Heart right ventricle (tissue), 16 donors: Measurements from ENCODE around the gene FAHD1. TPM values are rescaled to one million over a fixed set of nuclear protein-coding genes. Genes with fewer than 3 reads are reported as not detected.

Source experiments
- ATAC-seq, 8 donors: fragments of 200-7000 bp; cut with Tn5 transposase; one replicate each; pipeline ENCODE4 v1.9.1; 2020; ENCODE audit warnings: mild to moderate bottlenecking in 8 of 8, moderate library complexity in 8 of 8, moderate number of reproducible peaks in 1 of 8
- DNase-seq, 2 donors: peaks; one replicate each; pipeline ENCODE4 v3.0.0-alpha.2; 2020
- H3K27ac ChIP-seq, 10 donors: fragments of 200-600 bp; sonication (generic) in 2 of 10; one replicate each; pipeline versions ENCODE4 v1.5.0 to v1.8.0; 2020 to 2022; ENCODE audit warnings: mild to moderate bottlenecking in 3 of 10
- H3K27me3 ChIP-seq, 7 donors: fragments of 200-600 bp; one replicate each; pipeline ENCODE4 v1.8.0; 2021 to 2022; ENCODE audit warnings: mild to moderate bottlenecking in 2 of 7
- H3K36me3 ChIP-seq, 9 donors: fragments of 200-600 bp; sonication (generic) in 1 of 9; one replicate each; pipeline versions ENCODE4 v1.5.0 to v1.8.0; 2020 to 2022; ENCODE audit warnings: mild to moderate bottlenecking in 2 of 9
- H3K4me1 ChIP-seq, 9 donors: fragments of 200-600 bp; sonication (generic) in 1 of 9; one replicate each; pipeline versions ENCODE4 v1.5.0 to v1.8.0; 2020 to 2022; ENCODE audit warnings: mild to moderate bottlenecking in 4 of 9
- H3K4me3 ChIP-seq, 10 donors: fragments of 200-600 bp; sonication (generic) in 2 of 10; one replicate each; pipeline versions ENCODE4 v1.5.0 to v1.8.0; 2020 to 2022; ENCODE audit warnings: mild to moderate bottlenecking in 7 of 10, moderate library complexity in 2 of 10
- H3K9me3 ChIP-seq, 11 donors: fragments of 200-600 bp in 10 of 11; sonication (generic) in 2 of 11; one replicate each; pipeline versions ENCODE4 v1.5.0 to v1.8.0; 2013 to 2022; ENCODE audit warnings: mild to moderate bottlenecking in 2 of 11, control low read depth in 1 of 11, moderate library complexity in 1 of 11
- CTCF ChIP-seq, 9 donors: fragments of 200-600 bp; sonication (generic) in 2 of 9; IDR thresholded peaks; one replicate each; pipeline versions ENCODE4 v1.5.0 to v1.8.0; 2021 to 2022; ENCODE audit warnings: antibody characterized with exemption in 9 of 9, mild to moderate bottlenecking in 5 of 9, moderate library complexity in 1 of 9
- WGBS, 2 donors: extraction: QIAGEN DNeasy Blood & Tissue Kit; methylation state at CpG; one replicate each; pipeline ENCODE4 v1.1.7; 2013; ENCODE audit warnings: inconsistent platforms in 1 of 2; 5-methylcytosine and 5-hydroxymethylcytosine counted together
- intact Hi-C, 10 donors: fragments of 100-400 bp; cut with DNase I; formaldehyde crosslinking; loops; one replicate each; pipeline versions ENCODE4 v1.11.1 to v1.14.2; 2022
- polyA plus RNA-seq, 2 donors: library from polyadenylated mRNA; stranded (reverse); fragments of 200-250 nt; gene quantifications; one replicate each; pipeline ENCODE4 v1.2.3, GENCODE V29; 2013
- total RNA-seq, 10 donors: library from RNA; stranded (reverse); fragmentation: NEBNext Ultra II Directional in 3 of 10; extraction: Animal tissue kit (Norgen Biotek cat#: 25700) in 3 of 10; gene quantifications; one replicate each; pipeline versions ENCODE4 v1.2.1 to v1.2.4, GENCODE V29; 2021 to 2023
- donor health status: Arrhythmogenic right ventricular cardiomyopathy.
- donor health status: ischemic (EF 13 %, LVEDD 7.1; RV severe dilation, severe dysfunction).
- donor health status: healthy with polysubstance abuse.
- donor health status: DM: no; HTN: yes; CAD: no.
- donor health status: DM: no; HTN: no; CAD: no.
- donor health status: ischemic (EF 25% LVEDD 6.9; RV normal size, moderate dysfunction).
- donor health status: ischemic (EF 25% LVEDD 5.7; RV mildly dilated, moderate dysfunction).
- donor health status: healthy.
- donor health status: DM: yes; HTN: yes; CAD: no.
- donor health status: Ischemic cardiomyopathy.
- donor health status: ischemic (EF 35%, LVEDD 5.7; RV mildly dilated, moderate dysfunction).
- donor health status: nonischemic (EF 11% LVEDD 7.7; RV severe dilation, severe dysfunction).
- donor health status: DM: yes; HTN: yes; CAD: no.
- donor health status: PGD.
- donor health status: ischemic (EF 29% LVEDD 5.4; RV normal size, mild dysfunction).
- donor health status: nonischemic (EF 23%, LVEDD 6.1; RV moderate dilation, normal function).

FAHD1 gene
- total and polyA plus RNA-seq, 12 donors, result 16.2 to 47.6 (median 31.5) TPM

DNA sequence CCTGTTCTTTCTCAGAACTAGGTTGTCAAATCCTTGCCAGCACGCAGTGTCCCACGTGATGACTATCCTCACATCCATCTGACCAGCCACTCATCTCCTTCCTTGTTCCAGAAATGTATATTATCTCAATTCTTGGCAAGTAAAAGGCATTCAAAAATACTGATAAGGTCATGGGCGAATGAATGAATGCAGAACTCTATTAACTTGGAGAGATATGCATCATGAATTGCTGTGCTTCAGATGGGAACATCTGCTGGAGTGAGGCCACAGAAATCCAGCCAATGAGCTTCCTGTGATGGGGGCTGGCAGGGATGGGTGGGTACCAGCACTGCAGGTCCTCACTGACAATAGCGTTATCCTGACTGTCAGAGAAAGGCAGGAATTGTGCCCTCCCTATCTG is 19.0 kb downstream of the FAHD1 start:
- no peak for ATAC-seq
- no peak for DNase-seq
- Histone ChIP-seq H3K9me3 (no peaks in the 10 kb centered on the region), H3K36me3 (no peaks in the 10 kb centered on the region), H3K4me1 (no peaks in the 10 kb centered on the region), H3K27me3 (peaks cover 0 to 16% (median 0%) of the 10 kb centered on the region in 7 donors), H3K27ac (no peak overlapping the region), H3K4me3 (no peak overlapping the region)
- intact Hi-C loops, result no loop called here
- WGBS, 2 donors, result 34 to 44% methylated on average over 4 of the region's 4 CpGs
- TF ChIP-seq CTCF (IDR thresholded peaks at IDR 0.05), result no peak

- no peak for TF ChIP-seq CTCF (IDR thresholded peaks at IDR 0.05)
- Histone ChIP-seq H3K9me3 (no peaks in the 10 kb centered on the region), H3K27me3 (peaks cover 0 to 16% (median 0%) of the 10 kb centered on the region in 7 donors), H3K4me3 (no peak overlapping the region), H3K4me1 (no peaks in the 10 kb centered on the region), H3K36me3 (no peaks in the 10 kb centered on the region), H3K27ac (no peak overlapping the region)
- intact Hi-C loops, result no loop called here
- WGBS, 2 donors, result 71 to 74% methylated on average over 1 of the region's 1 CpG
- DNase-seq (no peak), ATAC-seq (no peak)
Observed at GRCh38 chr16:1846416-1846815, 19.4 kb downstream of the FAHD1 start.

DNA sequence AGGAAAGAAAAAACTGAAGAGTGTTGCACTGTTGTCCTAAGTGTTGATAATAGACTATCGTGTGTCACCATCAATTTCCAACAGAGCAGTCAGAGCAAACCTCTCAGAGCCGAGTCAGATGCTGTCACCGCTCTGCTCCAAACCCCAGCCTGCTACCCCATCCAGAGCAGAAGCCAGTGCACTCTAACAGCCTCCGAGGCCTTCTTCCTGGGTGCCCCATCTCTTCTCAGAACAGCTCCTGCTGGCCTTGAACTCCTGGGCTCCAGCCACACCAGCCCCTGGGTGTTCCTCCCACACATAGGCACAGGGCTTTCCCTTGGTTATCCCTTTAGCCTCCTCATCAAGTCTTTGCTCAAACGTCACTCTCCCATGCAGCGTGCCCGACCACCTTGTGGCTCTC is 24.0 kb downstream of the FAHD1 start:
- Histone ChIP-seq H3K36me3 (no peaks in the 10 kb centered on the region), H3K4me1 (no peaks in the 10 kb centered on the region), H3K4me3 (no peak overlapping the region), H3K27me3 (peaks cover 0 to 38% (median 0%) of the 10 kb centered on the region in 7 donors), H3K27ac (no peak overlapping the region), H3K9me3 (no peaks in the 10 kb centered on the region)
- intact Hi-C loops, result no loop called here
- no peak for DNase-seq
- 74 to 77% methylated on average over 7 of the region's 7 CpGs for WGBS, 2 donors
- no peak for TF ChIP-seq CTCF (IDR thresholded peaks at IDR 0.05)
- no peak for ATAC-seq

- Histone ChIP-seq H3K4me1 (no peaks in the 10 kb centered on the region), H3K36me3 (no peaks in the 10 kb centered on the region), H3K27ac (no peak overlapping the region), H3K9me3 (no peaks in the 10 kb centered on the region), H3K27me3 (peaks cover 0 to 39% (median under 1%) of the 10 kb centered on the region in 7 donors), H3K4me3 (no peak overlapping the region)
- ATAC-seq, result no peak
- no peak for DNase-seq
- WGBS, 2 donors, result 61 to 75% methylated on average over 4 of the region's 4 CpGs
- intact Hi-C loops, result no loop called here
- no peak for TF ChIP-seq CTCF (IDR thresholded peaks at IDR 0.05)
Observed at GRCh38 chr16:1851793-1852192, 24.8 kb downstream of the FAHD1 start.
